ENCODE data around the gene DDX21.
"Not testable (repeated sequence)": the region's sequence is repeated elsewhere in the genome, so short reads cannot be mapped to it uniquely, and the experiment has no call there.

The DDX21 gene

DNA sequence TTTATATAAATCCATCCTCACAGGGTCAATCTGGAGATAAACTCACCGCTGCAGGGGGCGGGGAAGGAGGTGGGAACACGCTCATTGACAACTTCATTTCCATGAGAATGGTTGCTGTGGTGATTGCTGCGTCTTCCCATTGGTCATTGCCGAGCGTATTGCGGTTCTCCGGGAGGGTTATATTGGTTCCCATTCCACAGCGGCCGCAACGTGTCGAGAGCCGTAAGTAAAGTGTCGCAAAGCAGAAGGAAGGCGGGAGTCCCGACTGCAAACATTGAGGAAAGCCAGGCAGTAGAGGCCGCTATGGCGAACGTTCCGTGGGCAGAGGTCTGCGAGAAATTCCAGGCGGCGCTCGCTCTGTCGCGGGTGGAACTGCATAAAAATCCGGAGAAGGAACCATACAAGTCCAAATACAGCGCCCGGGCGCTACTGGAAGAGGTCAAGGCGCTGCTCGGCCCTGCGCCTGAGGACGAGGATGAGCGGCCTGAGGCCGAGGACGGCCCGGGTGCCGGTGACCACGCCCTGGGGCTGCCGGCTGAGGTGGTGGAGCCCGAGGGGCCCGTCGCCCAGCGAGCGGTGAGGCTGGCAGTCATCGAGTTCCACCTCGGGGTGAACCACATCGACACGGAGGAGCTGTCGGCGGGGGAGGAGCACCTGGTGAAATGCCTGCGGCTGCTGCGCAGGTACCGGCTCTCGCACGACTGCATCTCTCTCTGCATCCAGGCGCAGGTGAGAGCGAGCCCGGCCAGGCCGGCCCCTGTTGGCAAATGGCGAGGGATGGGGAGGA lies 32.8 kb downstream of the DDX21 start, which contains the start of gene KIFBP:
Gene KIFBP (plus strand): TSS at position 274 of the 787 bp plus-strand sequence. CDS start 30 bp downstream, at position 304.
- peak; percentile 72 to 85 for DNase-seq

DNA sequence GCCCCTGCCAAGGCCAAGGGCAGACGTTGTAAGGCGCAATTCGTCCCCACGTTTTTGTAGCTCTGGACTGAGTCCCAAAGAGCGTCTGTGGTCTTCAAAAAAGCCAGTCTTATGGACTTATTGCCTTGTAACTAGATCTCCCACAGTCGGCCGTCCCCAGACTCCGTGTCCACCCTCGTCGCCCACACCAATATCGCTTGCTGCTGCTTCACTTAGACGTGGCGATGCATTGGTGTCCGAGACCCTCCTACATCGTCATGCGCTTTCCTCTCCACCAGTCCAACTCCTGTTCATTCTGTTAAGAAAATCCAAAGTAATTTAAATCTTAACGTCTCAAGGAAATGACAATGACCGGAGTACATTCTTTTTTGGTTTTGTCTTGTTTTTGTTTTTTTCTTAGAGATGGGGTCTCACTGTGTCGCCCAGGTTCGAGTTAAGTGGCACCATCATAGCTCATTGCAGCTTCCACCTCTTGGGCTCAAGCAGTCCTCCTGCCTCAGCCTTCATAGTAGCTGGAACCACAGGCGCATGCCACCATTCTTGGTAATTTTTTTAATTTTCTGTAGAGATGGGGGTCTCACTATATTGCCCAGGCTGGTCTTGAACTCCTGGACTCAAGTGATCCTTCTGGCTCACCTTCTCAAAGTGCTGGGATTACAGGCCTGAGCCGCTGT lies 33.5 kb downstream of the DDX21 start:
- DNase-seq: peak in 1 of 2 experiments; percentile 10

DNA sequence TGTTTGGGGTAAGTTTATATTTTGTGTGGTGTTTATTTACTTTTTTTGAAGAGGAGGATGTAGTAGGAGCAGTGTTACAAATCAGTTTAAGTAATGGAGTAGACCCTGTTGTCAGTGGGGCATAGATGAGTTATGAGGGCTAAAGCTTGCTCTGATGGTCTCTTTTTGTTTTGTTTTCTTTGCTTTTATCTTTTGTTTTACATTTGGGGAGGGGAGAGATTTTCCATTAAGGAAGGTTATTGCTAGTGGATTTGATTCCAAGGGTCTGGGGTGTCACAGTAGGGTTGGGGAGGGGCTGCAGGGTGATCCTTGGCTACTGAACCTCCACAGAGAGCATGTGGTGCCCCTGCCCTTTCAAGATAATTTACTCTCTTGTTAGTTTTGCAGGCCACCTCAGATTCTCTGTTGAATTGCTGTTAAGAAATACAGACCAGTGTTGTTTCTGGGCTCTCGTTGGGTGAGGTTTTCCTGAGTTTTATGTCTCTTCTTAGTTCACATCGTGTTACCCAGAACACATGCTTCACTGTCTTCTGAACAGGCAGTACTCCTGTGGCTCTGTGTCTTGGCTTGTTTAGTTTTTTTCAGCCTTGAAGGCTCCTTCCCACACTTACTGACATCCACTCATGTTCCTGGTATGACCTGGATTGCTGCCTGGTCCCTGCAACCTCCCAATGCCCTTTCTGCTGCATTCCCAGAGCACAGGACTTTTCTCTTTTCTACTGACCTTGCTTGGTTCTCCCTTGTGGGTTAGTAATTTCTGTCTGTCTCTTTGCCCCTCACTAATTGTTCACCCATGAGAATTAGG lies 36.9 kb downstream of the DDX21 start:
- DNase-seq: no peak

DNA sequence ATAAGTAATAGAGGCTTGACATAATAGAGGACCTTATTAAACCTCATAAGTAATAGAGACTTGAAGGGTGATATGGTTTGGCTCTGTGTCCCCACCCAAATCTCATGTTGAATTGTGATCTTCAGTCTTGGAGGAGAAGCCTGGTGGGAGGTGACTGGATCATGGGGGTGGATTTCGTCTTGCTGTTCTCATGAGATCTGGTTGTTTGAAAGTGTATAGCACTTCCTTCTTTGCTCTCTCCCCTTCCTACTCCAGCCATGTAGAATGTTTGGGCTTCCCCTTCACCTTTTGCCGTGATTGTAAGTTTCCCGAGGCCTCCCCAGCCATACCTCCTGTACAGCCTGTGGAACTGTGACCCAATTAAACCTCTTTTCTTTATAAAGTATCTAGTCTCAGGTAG lies 41.2 kb downstream of the DDX21 start:
- no peak for DNase-seq

DNA sequence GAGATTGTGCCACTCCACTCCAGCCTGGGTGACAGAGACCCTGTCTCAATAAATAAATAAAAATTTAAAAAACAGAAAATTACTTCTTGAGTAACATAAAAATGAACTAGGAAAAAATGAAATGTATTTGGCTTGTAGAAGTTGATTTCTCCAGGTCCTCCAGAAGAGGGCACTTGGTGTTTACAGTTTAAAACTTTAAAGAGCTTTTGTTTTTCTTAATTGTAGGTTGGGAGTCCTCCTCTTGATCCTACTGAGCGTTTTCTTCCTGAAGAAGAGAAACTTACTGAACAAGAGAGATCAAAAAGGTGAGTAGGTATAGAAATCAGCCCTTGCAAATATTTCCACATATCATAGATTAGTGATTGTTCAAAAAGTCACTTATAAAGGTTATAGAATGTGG lies 48.9 kb downstream of the DDX21 start:
- DNase-seq: no peak

DNA sequence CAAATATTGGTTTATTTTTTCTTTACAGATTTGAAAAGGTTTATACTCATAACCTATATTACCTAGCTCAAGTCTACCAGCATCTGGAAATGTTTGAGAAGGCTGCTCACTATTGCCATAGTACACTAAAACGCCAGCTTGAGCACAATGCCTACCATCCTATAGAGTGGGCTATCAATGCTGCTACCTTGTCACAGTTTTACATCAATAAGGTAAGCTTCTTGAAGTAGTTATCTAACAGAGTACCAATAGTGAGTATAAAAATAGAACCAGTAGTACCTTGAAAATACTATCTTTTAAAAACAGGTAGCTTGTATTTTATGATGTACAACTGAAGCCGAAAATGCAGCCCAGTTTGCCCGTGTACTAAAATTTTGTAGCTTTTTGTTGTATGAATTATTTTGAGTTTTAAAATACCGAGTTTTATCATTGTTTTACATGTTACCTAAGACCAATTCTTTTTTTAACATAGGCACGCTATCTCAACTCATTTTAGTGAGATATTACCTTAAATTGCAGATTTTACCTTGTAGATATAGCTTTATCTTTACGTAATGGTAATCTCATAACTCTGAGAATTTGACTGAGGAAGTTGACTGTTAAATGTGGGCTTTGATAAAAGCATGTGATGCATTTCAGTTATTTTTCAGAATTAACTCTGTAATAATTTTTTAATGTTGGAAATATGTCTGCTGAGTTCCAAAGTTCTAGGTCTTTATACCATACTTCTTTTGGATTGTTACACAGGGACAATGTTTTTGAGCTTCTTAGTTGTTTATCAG lies 49.9 kb downstream of the DDX21 start:
- DNase-seq: no peak

DNA sequence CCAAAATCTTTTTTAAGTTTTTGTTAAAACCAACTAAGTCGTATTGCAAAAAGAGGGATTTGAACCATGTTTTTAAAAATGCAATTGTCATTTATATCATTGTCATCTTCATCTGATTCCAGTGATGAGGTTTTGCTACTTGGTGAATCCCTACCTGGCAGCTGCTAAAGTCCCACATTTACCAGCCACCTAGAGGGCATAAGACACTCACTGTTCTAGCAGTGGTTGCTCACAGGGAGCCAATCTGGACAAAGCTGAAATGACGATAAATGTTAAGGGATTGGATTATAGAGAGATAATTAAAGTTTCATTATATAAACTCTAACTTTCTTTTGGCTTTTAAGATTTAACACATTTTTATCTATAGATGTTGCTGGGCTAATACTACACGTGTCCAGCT lies 51.3 kb downstream of the DDX21 start:
- DNase-seq: no peak

DNA sequence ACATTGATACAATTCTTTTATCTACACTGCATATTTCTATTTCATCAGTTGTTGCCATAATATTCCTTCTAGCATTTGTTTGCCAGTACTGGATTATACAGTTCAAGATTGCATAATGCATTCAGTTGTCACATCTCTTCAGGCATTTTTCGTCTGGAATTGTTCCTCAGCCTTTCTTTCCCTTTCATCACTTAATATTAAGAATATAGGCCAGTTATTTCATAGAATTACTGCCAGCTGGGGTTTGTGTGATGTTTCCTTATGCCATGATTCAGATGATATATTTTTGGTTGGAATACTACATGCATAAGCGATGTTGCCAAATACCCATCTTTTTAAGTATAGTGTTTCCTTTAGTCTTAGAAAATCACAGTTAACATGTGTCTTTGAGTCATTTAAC lies 53.4 kb downstream of the DDX21 start:
- no peak for DNase-seq

DNA sequence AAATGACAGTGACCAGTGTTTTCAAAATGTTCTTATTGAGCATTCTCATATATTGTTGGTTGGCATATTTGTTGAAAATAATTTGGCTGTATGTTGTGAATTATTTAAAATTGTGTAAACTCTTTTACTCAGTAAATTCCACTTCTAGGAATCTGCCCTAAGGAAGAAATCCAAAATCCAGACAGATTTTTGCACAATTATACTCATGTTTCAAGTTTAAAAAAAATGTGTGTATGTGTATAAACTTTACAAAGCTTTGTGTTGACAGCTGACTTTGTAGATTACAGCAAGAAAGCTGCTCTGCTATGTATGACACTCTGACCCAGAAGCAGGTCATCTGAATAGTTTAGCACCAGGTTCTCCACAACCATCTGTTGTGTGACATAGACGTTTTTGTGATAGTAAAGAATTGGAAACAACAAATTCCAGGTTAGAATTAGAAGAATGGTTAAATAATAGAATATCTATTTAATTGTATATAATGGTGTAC lies 54.2 kb downstream of the DDX21 start:
- no peak for DNase-seq

DNA sequence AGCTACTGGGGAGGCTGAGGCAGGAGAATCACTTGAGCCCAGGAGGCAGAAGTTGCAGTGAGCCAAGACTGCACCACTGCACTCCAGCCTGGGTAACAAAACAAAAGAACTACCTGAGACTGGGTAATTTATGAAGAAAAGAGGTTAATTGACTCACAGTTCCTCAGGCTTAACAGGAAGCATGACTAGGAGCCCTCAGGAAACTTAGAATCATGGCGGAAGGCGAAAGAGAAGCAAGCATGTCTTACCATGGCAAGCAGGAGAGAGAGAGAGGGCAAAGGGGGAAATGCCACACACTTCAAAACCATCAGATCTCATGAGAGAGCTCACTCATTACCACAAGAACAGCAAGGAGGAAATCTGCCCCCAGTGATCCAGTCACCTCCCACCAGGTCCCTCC lies 56.8 kb downstream of the DDX21 start:
- DNase-seq: not testable (repeated sequence)

DNA sequence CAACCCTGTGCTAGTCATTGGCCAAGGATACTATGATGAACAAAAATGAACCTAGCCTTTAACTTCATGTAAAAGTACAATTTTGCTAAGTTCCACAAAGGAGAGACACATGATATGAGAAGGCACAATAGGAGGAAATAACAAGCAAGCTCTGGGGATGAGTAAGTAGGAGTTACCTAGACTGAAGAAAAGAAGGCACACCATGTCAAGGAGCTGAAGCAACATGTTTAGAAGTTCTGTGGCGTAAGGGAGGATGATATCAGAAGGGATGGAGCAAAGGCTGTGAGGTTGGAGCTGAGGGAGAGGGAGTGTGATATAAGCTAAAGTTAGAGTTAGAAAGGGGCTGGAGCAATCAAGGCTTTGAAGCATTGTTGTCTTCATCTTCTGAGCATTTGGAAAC lies 58.2 kb downstream of the DDX21 start:
- DNase-seq: no peak

DNA sequence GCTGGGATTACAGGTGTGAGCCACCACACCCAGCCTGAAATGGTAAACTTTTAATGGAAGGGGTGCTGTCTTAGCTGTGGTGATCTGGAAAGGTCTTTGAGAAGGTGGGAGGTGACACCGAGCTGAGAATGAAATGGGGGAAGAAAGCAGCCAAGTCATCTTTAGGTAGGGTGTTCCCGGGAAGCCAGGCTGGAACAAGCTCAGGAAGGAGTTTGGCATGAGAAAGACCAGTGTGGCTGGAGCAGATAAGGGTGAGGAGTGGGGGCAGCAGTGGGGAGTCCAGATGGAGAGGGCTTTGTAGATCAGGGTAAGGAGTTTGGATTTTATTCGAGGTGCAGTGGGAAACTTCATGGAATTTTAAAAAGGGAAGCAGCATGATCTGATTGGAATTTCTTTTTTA lies 62.6 kb downstream of the DDX21 start:
- DNase-seq: no peak

DNA sequence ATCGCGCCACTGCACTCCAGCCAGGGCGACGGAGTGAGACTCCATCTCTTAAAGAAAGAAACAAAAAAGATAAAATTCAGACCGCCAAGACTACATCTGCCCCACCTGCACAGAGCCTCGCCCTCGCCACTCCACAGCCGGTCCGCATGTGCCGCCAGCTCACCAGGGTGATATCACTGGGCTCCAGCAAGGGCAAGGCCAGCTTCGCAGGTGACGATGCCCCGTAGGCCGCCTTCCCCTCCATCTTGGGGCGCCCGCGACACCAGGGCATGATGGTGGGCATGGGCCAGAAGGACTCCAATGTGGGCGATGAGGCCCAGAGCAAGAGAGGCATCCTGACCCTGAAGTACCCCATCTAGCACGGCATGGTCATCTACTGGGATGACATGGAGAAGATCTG lies 66.6 kb downstream of the DDX21 start:
- no peak for DNase-seq

DNA sequence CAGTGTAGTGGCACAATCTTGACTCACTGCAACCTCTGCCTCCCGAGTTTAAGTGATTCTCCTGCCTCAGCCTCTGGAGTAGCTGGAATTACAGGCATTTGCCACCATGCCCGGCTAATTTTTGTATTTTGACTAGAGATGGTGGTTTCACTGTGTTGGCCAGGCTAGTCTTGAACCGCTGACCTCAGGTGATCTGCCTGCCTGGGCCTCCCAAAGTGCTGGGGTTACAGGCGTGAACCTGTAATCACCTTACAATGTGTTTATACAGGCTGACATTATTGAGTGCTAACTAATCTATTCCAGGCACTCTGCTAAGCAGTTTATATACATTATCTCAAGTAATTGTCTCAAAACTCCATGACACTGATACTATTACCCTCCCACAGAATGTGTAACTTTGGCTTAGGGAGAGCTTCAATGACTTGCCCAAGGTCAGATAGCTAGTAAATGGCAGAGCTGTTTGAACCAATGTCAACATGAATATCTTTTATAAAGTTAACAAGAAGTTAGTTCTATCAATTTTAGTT lies 69.5 kb downstream of the DDX21 start:
- DNase-seq: no peak

DNA sequence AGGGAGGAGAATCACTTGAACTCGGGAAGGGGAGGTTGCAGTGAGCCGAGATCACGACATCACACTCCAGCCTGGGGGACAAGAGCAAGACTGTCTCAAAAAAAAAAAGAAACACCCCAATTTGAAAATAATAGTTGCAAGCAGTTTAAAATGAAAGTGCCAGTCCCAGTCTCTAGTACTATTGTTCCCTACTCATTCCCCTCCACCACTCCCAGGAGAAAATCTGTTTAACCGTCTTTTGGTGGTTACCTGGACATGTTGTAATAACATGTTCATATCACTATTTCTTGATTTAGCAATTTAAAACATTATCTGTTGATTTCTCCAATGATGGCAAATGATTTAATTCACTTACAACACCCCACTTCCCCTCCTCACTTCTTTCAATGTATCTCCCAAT lies 77.3 kb downstream of the DDX21 start:
- DNase-seq: no peak

Data from NCI-H187 (cell line).